Measurements from ENCODE around the gene ZNF124. TPM values are rescaled to one million over a fixed set of nuclear protein-coding genes. Genes with fewer than 3 reads are reported as not detected.

ZNF124 gene
- total and polyA plus RNA-seq, 4 donors = 2.1 to 55.1 (median 10.9) TPM

DNA sequence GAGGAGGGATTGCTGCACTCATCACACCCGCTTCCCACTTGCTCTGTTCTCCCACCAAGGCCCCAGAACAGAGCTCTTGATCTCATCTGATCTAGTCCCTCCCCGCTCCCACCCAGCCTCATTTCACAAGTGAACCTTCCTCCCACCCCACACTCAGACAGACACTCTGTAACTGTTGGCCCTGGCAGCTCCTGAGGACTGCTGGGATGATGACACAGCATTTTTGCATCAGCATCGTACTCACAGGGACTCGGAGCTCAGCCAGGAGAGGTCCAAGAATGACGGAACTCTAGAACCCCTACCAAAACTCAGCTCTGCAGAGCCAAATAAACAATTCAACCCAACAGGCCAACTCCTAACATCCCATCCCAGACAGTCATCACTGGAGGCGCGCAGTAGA lies 11.2 kb upstream of the ZNF124 start:
- Histone ChIP-seq H3K4me3 (no peak overlapping the region), H3K27ac (ENCODE audit: low read depth in 1 of 2, low read length in 1 of 2) (no peak overlapping the region), H3K4me1 (ENCODE audit: control insufficient read depth in 5 of 5, insufficient read depth in 5 of 5, low read length in 5 of 5) (no peaks in the 10 kb centered on the region), H3K36me3 (ENCODE audit: control insufficient read depth in 4 of 4, insufficient read depth in 4 of 4, low read length in 4 of 4) (no peaks in the 10 kb centered on the region), H3K9ac (ENCODE audit: insufficient read depth in 1 of 2, low read length in 2 of 2) (no peak overlapping the region), H3K27me3 (ENCODE audit: control insufficient read depth in 3 of 3, insufficient read depth in 3 of 3, low read length in 2 of 3) (no peaks in the 10 kb centered on the region), H3K9me3 (ENCODE audit: control insufficient read depth in 4 of 4, insufficient read depth in 3 of 4, low read length in 3 of 4) (peaks cover 0 to 27% (median 3%) of the 10 kb centered on the region in 4 donors)
- TF ChIP-seq, protein P1, sequence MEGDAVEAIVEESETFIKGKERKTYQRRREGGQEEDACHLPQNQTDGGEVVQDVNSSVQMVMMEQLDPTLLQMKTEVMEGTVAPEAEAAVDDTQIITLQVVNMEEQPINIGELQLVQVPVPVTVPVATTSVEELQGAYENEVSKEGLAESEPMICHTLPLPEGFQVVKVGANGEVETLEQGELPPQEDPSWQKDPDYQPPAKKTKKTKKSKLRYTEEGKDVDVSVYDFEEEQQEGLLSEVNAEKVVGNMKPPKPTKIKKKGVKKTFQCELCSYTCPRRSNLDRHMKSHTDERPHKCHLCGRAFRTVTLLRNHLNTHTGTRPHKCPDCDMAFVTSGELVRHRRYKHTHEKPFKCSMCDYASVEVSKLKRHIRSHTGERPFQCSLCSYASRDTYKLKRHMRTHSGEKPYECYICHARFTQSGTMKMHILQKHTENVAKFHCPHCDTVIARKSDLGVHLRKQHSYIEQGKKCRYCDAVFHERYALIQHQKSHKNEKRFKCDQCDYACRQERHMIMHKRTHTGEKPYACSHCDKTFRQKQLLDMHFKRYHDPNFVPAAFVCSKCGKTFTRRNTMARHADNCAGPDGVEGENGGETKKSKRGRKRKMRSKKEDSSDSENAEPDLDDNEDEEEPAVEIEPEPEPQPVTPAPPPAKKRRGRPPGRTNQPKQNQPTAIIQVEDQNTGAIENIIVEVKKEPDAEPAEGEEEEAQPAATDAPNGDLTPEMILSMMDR (IDR thresholded peaks at IDR 0.05; ENCODE audit: control extremely low read depth, extremely low read depth) = no peak
- ATAC-seq (ENCODE audit: insufficient read depth, low FRiP score) (no peak), DNase-seq (no peak)
- 87 to 96% methylated on average over 7 of the region's 7 CpGs for WGBS, 2 donors

DNA sequence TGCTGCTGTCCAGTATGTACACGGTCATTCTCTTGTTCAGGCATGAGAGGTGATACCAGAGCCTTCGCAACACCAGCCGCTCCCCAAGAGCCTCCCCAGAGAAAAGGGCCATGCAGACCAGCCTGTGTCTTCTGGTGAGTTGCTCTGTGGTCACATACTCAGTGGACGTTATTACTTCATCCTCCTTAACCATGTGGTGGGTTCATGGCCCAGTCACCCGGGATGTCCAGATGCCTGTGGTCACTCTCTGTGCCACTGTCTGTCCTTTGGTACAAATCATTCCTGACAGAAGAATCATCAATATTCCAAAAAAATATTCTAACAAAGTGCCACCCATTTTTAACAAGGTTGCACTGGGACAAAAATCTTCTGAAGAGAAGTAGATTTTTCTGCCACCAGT lies 8.8 kb upstream of the ZNF124 start:
- WGBS, 2 donors = 91 to 96% methylated on average over 5 of the region's 5 CpGs
- TF ChIP-seq, protein P1 (IDR thresholded peaks at IDR 0.05; ENCODE audit: control extremely low read depth, extremely low read depth) = no peak
- Histone ChIP-seq H3K9me3 (ENCODE audit: control insufficient read depth in 4 of 4, insufficient read depth in 3 of 4, low read length in 3 of 4) (peaks cover 0 to 28% (median 1%) of the 10 kb centered on the region in 4 donors), H3K27me3 (ENCODE audit: control insufficient read depth in 3 of 3, insufficient read depth in 3 of 3, low read length in 2 of 3) (no peaks in the 10 kb centered on the region), H3K27ac (ENCODE audit: low read depth in 1 of 2, low read length in 1 of 2) (no peak overlapping the region), H3K9ac (ENCODE audit: insufficient read depth in 1 of 2, low read length in 2 of 2) (no peak overlapping the region), H3K4me1 (ENCODE audit: control insufficient read depth in 5 of 5, insufficient read depth in 5 of 5, low read length in 5 of 5) (no peaks in the 10 kb centered on the region), H3K4me3 (no peak overlapping the region), H3K36me3 (ENCODE audit: control insufficient read depth in 4 of 4, insufficient read depth in 4 of 4, low read length in 4 of 4) (no peaks in the 10 kb centered on the region)
- ATAC-seq (ENCODE audit: insufficient read depth, low FRiP score) = no peak
- DNase-seq = no peak

DNA sequence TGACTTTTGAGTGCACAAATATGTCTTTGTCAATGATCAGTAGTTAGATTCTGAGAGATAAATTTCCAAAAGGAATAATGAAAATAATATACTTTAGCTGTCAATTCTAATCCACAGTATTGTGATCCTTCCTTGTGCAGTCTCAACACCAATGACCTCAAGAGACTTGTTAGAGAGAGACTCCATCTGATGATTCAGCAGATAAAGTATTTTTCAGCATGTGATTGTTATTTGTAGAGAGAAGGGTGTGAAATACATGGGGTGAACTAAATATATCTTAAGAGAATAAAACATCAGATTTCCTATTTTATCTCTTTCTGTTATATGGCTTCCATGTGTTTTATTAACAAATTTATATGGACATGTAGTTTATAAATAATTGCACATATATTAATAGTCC lies 5.9 kb upstream of the ZNF124 start:
- TF ChIP-seq, protein P1 (IDR thresholded peaks at IDR 0.05; ENCODE audit: control extremely low read depth, extremely low read depth) = no peak
- Histone ChIP-seq H3K27me3 (ENCODE audit: control insufficient read depth in 3 of 3, insufficient read depth in 3 of 3, low read length in 2 of 3) (no peaks in the 10 kb centered on the region), H3K36me3 (ENCODE audit: control insufficient read depth in 4 of 4, insufficient read depth in 4 of 4, low read length in 4 of 4) (no peaks in the 10 kb centered on the region), H3K27ac (ENCODE audit: low read depth in 1 of 2, low read length in 1 of 2) (no peak overlapping the region), H3K9ac (ENCODE audit: insufficient read depth in 1 of 2, low read length in 2 of 2) (no peak overlapping the region), H3K4me3 (no peak overlapping the region), H3K4me1 (ENCODE audit: control insufficient read depth in 5 of 5, insufficient read depth in 5 of 5, low read length in 5 of 5) (no peaks in the 10 kb centered on the region), H3K9me3 (ENCODE audit: control insufficient read depth in 4 of 4, insufficient read depth in 3 of 4, low read length in 3 of 4) (peaks cover 0 to 4% (median 0%) of the 10 kb centered on the region in 4 donors)
- ATAC-seq (ENCODE audit: insufficient read depth, low FRiP score) (no peak), DNase-seq (no peak)

DNA sequence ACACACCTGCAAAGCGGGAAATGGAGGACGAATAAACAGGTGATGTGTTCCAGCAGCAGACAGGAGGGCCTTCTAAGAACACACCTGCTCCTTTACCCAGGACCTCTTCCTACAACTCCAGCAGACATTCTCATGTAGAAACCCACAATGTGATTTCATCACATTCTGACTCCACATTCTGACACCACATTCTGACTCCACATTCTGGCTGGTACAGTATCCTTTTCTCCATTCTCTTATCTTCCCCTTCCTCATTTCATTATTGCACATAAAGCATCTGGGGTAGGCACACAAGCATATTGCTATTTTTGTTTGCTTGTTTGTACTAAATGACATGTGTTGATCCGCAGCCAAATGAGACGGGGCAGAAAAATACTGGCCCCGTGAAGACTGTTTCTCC lies 3.6 kb upstream of the ZNF124 start:
- ATAC-seq (ENCODE audit: insufficient read depth, low FRiP score) (no peak), DNase-seq (no peak)
- WGBS, 2 donors = 90 to 93% methylated on average over 5 of the region's 5 CpGs
- no peak overlapping the region for H3K9ac ChIP-seq (ENCODE audit: insufficient read depth in 1 of 2, low read length in 2 of 2)
- no peaks in the 10 kb centered on the region for H3K36me3 ChIP-seq (ENCODE audit: control insufficient read depth in 4 of 4, insufficient read depth in 4 of 4, low read length in 4 of 4)
- H3K27me3 ChIP-seq (ENCODE audit: control insufficient read depth in 3 of 3, insufficient read depth in 3 of 3, low read length in 2 of 3) = no peaks in the 10 kb centered on the region
- peaks cover 0 to 4% (median 0%) of the 10 kb centered on the region in 4 donors for H3K9me3 ChIP-seq (ENCODE audit: control insufficient read depth in 4 of 4, insufficient read depth in 3 of 4, low read length in 3 of 4)
- no peaks in the 10 kb centered on the region for H3K4me1 ChIP-seq (ENCODE audit: control insufficient read depth in 5 of 5, insufficient read depth in 5 of 5, low read length in 5 of 5)
- TF ChIP-seq, protein P1 (IDR thresholded peaks at IDR 0.05; ENCODE audit: control extremely low read depth, extremely low read depth) = no peak
- H3K27ac ChIP-seq (ENCODE audit: low read depth in 1 of 2, low read length in 1 of 2) = no peak overlapping the region
- no peak overlapping the region for H3K4me3 ChIP-seq

Data from lung (tissue), 12 donors.